Astrocyte (in vitro differentiated cells and primary cell): ENCODE results near the gene OXTR. TPM values are rescaled to one million over a fixed set of nuclear protein-coding genes. Genes with fewer than 3 reads are reported as not detected.

ENCODE experiments used
- DNase-seq: peaks from one replicate; pipeline ENCODE4 v3.0.0-alpha.2; 2010; ENCODE audit warnings: low read depth
- FAIRE-seq: peaks from 2 replicates; lab custom pipeline; 2011; peaks lifted over from hg19 to GRCh38; lab: Jason Lieb, UNC
- H2AFZ ChIP-seq: 2 replicates; pipeline ENCODE4 v1.6.0; 2012; ENCODE audit warnings: low read depth, low read length, inconsistent platforms
- H3K27ac ChIP-seq: 2 replicates; pipeline ENCODE4 v1.5.1; 2011; ENCODE audit warnings: low read depth, low read length, inconsistent platforms
- H3K27me3 ChIP-seq: 2 replicates; pipeline ENCODE4 v1.6.0; 2011; ENCODE audit warnings: low read length, inconsistent platforms; ENCODE audit not compliant: insufficient read depth
- H3K36me3 ChIP-seq: 2 replicates; pipeline ENCODE4 v1.5.1; 2011; ENCODE audit warnings: low read length, inconsistent platforms; ENCODE audit not compliant: insufficient read depth
- H3K4me1 ChIP-seq: 2 replicates; pipeline ENCODE4 v1.5.1; 2011; ENCODE audit warnings: low read length, inconsistent platforms; ENCODE audit not compliant: insufficient read depth
- H3K4me2 ChIP-seq: 2 replicates; pipeline ENCODE4 v1.6.0; 2012; ENCODE audit warnings: low read length, inconsistent platforms
- H3K4me3 ChIP-seq: 2 replicates; pipeline ENCODE4 v1.5.1; 2011; ENCODE audit warnings: low read depth, mild to moderate bottlenecking, low read length, inconsistent platforms; ENCODE audit not compliant: insufficient read depth
- H3K79me2 ChIP-seq: 2 replicates; pipeline ENCODE4 v1.6.0; 2012; ENCODE audit warnings: mild to moderate bottlenecking, low read length, inconsistent platforms; ENCODE audit not compliant: insufficient read depth
- H3K9ac ChIP-seq: 2 replicates; pipeline ENCODE4 v1.6.0; 2012; ENCODE audit warnings: mild to moderate bottlenecking, low read length, inconsistent platforms
- H3K9me3 ChIP-seq: 2 replicates; pipeline ENCODE4 v1.5.1; 2012; ENCODE audit warnings: low read depth, mild to moderate bottlenecking, low read length, inconsistent platforms; ENCODE audit not compliant: insufficient read depth
- H4K20me1 ChIP-seq: 2 replicates; pipeline ENCODE4 v1.6.0; 2012; ENCODE audit warnings: low read length, inconsistent platforms; ENCODE audit not compliant: insufficient read depth
- H3K27ac Mint-ChIP-seq: one replicate; pipeline ENCODE4 v1.8.0; 2021; ENCODE audit warnings: mild to moderate bottlenecking, mixed read lengths; ENCODE audit not compliant: unreplicated experiment
- H3K27me3 Mint-ChIP-seq: one replicate; pipeline ENCODE4 v1.8.0; 2021; ENCODE audit warnings: low read depth, mixed read lengths; ENCODE audit not compliant: unreplicated experiment
- H3K36me3 Mint-ChIP-seq: one replicate; pipeline ENCODE4 v1.8.0; 2021; ENCODE audit warnings: low read depth, mixed read lengths; ENCODE audit not compliant: unreplicated experiment
- H3K4me1 Mint-ChIP-seq: one replicate; pipeline ENCODE4 v1.8.0; 2021; ENCODE audit warnings: low read depth, mixed read lengths; ENCODE audit not compliant: unreplicated experiment
- H3K4me3 Mint-ChIP-seq: one replicate; pipeline ENCODE4 v1.8.0; 2021; ENCODE audit warnings: mild to moderate bottlenecking, moderate library complexity, mixed read lengths; ENCODE audit not compliant: unreplicated experiment
- H3K9me3 Mint-ChIP-seq: one replicate; pipeline ENCODE4 v1.8.0; 2021; ENCODE audit warnings: mild to moderate bottlenecking, mixed read lengths; ENCODE audit not compliant: unreplicated experiment
- EZH2 ChIP-seq: IDR thresholded peaks from 2 replicates; pipeline ENCODE4 v1.6.1; 2012; ENCODE audit warnings: mild to moderate bottlenecking, low read length, inconsistent platforms; ENCODE audit not compliant: insufficient read depth
- total RNA-seq: library from RNA; stranded (reverse); gene quantifications from 2 replicates; pipeline ENCODE4 v1.2.1, GENCODE V29; 2021
- TF ChIP-seq, protein P1 (sequence below): IDR thresholded peaks from 2 replicates; pipeline ENCODE4 v1.5.1; 2011; ENCODE audit warnings: low read depth, mild to moderate bottlenecking, inconsistent platforms, low read length, moderate library complexity; ENCODE audit not compliant: insufficient read depth

The OXTR gene
- total RNA-seq, 1 donor from 2014 or later: 3.0 TPM

DNA sequence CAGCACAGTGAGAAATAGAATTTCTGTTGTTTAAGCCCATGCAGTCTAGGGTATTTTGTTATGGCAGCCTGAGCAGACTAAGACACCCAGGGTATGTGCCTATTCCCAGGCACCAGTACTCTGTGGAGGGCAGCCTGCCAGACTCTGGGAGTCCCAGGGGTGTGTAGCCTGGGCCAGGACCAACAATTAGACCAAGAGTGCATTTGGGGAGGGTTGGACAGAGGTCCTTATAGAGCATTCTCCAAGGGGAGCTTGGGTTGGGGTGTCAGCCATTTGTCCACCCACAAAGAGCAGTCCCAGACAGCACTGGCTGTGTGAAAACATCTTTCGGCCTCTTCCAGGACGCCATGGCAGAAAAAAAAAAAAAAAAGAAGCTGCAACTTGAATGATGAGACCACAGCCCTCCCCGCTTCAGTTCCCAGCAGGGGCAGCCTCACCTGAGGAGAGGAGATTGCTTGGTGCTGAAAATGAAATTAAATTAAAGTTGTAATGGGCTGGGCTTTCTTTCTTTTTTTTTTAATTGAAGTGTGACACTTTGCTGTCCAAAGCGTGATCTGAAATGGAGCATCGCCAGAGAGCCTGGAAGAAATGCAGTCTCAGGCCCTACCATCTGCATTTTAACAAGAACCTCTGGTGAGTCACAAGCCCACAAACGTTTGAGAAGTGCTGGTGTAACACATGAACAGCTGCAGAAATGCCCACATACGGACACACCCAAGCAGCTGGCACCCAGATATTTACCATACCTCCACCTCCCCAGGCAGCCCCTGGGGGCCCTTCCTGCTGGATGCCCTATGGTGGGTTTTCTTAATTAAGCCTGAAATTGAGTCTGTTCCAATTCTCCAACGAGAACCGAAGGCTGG lies 57.1 kb downstream of the OXTR start:
- peaks cover 47% of the 10 kb centered on the region for H3K27me3 Mint-ChIP-seq
- H2AFZ ChIP-seq: no peak overlapping the region

DNA sequence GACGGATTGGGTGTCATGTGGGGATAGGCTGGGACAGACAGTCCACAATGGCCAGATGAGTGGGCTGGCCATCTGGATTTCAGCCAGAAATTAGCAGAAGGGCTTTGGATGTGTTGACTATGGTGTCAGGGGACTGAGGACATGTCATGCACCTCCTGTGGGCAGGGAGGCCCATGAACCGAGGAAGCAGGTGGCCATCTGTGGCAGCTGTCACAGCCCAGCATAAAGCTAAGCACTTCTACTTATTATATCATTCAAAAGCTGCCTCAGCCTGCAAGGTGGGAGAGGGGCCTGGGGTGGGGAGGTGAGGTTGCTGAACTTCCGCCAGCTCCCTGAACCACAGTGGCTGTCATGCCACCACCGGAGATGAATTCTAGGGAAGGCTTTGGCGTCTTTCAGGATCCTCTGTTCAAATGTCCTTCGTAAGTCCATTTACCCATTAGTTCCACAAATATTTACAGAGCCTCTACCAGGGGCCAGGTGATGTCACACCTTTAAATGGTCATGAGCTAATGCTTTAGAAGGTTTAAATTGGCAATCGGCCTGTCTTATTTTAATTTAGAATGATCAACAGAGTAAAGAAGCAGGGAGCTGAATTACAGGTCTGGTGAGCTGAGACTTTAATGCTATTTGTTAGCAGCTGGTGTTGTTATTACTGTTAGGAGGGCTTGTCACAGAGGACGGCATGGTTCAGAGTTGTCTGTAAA lies 59.5 kb downstream of the OXTR start:
- Mint-ChIP-seq H3K9me3 (peaks cover 43% of the 10 kb centered on the region), H3K27ac (no peak overlapping the region), H3K4me3 (no peak overlapping the region), H3K36me3 (peaks cover 4% of the 10 kb centered on the region), H3K4me1 (peaks cover 10% of the 10 kb centered on the region), H3K27me3 (peaks cover 46% of the 10 kb centered on the region)
- no peak for FAIRE-seq
- peaks cover 8% of the 10 kb centered on the region for H3K9me3 ChIP-seq
- no peak overlapping the region for H3K9ac ChIP-seq
- H3K27me3 ChIP-seq: no peaks in the 10 kb centered on the region
- no peak overlapping the region for H3K4me2 ChIP-seq
- no peak for DNase-seq
- peaks cover 7% of the 10 kb centered on the region for H3K4me1 ChIP-seq
- no peaks in the 10 kb centered on the region for H4K20me1 ChIP-seq
- H2AFZ ChIP-seq: no peak overlapping the region
- H3K36me3 ChIP-seq: no peaks in the 10 kb centered on the region
- no peaks in the 10 kb centered on the region for H3K79me2 ChIP-seq
- TF ChIP-seq, protein P1, sequence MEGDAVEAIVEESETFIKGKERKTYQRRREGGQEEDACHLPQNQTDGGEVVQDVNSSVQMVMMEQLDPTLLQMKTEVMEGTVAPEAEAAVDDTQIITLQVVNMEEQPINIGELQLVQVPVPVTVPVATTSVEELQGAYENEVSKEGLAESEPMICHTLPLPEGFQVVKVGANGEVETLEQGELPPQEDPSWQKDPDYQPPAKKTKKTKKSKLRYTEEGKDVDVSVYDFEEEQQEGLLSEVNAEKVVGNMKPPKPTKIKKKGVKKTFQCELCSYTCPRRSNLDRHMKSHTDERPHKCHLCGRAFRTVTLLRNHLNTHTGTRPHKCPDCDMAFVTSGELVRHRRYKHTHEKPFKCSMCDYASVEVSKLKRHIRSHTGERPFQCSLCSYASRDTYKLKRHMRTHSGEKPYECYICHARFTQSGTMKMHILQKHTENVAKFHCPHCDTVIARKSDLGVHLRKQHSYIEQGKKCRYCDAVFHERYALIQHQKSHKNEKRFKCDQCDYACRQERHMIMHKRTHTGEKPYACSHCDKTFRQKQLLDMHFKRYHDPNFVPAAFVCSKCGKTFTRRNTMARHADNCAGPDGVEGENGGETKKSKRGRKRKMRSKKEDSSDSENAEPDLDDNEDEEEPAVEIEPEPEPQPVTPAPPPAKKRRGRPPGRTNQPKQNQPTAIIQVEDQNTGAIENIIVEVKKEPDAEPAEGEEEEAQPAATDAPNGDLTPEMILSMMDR: no peak
- TF ChIP-seq EZH2: no peak
- H3K4me3 ChIP-seq: no peak overlapping the region
- H3K27ac ChIP-seq: no peak overlapping the region

More for the DNA sequence above, 57.1 kb downstream of the OXTR start:
- no peak for TF ChIP-seq EZH2
- TF ChIP-seq, protein P1: no peak
- Histone ChIP-seq H3K4me1 (peaks cover 7% of the 10 kb centered on the region), H3K4me2 (no peak overlapping the region), H4K20me1 (no peaks in the 10 kb centered on the region), H3K9ac (no peak overlapping the region), H3K36me3 (no peaks in the 10 kb centered on the region), H3K27ac (no peak overlapping the region), H3K9me3 (peaks cover 2% of the 10 kb centered on the region), H3K4me3 (no peak overlapping the region), H3K27me3 (no peaks in the 10 kb centered on the region), H3K79me2 (no peaks in the 10 kb centered on the region)
- Mint-ChIP-seq H3K9me3 (peaks cover 28% of the 10 kb centered on the region), H3K36me3 (peaks cover 4% of the 10 kb centered on the region), H3K27ac (no peak overlapping the region), H3K4me3 (no peak overlapping the region), H3K4me1 (peaks cover 10% of the 10 kb centered on the region)
- no peak for FAIRE-seq
- DNase-seq: peak; percentile 45
